Measurements from ENCODE around the gene WDR45. TPM values are rescaled to one million over a fixed set of nuclear protein-coding genes. Genes with fewer than 3 reads are reported as not detected.

The WDR45 gene
- total RNA-seq, 1 experiment from 2014 or later: 31.5 TPM

GRCh38 chrX:49103637-49104036 lies 23.9 kb upstream of the WDR45 start:
- H4K5ac ChIP-seq (ENCODE audit: insufficient read length, low read depth, low read length): no peak overlapping the region
- no peak overlapping the region for H3T11ph ChIP-seq (ENCODE audit: low read length)
- Mint-ChIP-seq H3K9me3 (peaks cover 56 to 66% of the 10 kb centered on the region in 2 experiments), H3K4me1 (peaks cover 3 to 4% of the 10 kb centered on the region in 2 experiments; a peak in 2 of 4 replicates), H3K36me3 (ENCODE audit: insufficient read depth in 1 of 3, low read depth in 3 of 3) (peaks cover 4 to 10% (median 4%) of the 10 kb centered on the region in 3 experiments; a peak in 6 of 7 replicates), H3K27me3 (ENCODE audit: low read depth) (no peaks in the 10 kb centered on the region; the same call in 1 of the 2 replicates), H3K27ac (no peak overlapping the region), H3K4me3 (no peak overlapping the region)
- no peak overlapping the region for H2BK12ac ChIP-seq (ENCODE audit: insufficient read length, low read depth, low read length)
- no peak overlapping the region for H3K14ac ChIP-seq (ENCODE audit: insufficient read depth, low read length)
- H3K9ac ChIP-seq (ENCODE audit: extremely low read depth, insufficient read length, low read length): no peak overlapping the region
- H2BK15ac ChIP-seq (ENCODE audit: low read depth, low read length): no peak overlapping the region
- H3K27ac ChIP-seq (ENCODE audit: insufficient read length, low read depth, low read length): no peak overlapping the region
- no peak overlapping the region for H3K56ac ChIP-seq (ENCODE audit: insufficient read length, low read depth, low read length)
- no peak overlapping the region for H2AK5ac ChIP-seq (ENCODE audit: insufficient read length, low read length)
- H3K27me3 ChIP-seq (ENCODE audit: insufficient read depth, low read length): no peaks in the 10 kb centered on the region
- H3K23me2 ChIP-seq (ENCODE audit: insufficient read length, low read depth, low read length, poor library complexity, severe bottlenecking): no peaks in the 10 kb centered on the region
- no peaks in the 10 kb centered on the region for H4K20me1 ChIP-seq (ENCODE audit: control insufficient read depth, insufficient read depth, insufficient read length)
- WGBS (ENCODE audit: extremely low coverage, insufficient read length, low lambda C conversion rate): no CpG with 5 or more reads among the region's 3 CpGs
- no peak for TF ChIP-seq CTCF (conservative IDR thresholded peaks at IDR 0.05)
- no peak overlapping the region for H3K4me2 ChIP-seq (ENCODE audit: insufficient read depth, insufficient read length, low read length)
- H3K4ac ChIP-seq (ENCODE audit: low read depth, low read length): no peak overlapping the region
- no peaks in the 10 kb centered on the region for H3K79me1 ChIP-seq (ENCODE audit: insufficient read depth, low read depth, low read length, poor library complexity, severe bottlenecking)
- no peak overlapping the region for H3K18ac ChIP-seq (ENCODE audit: insufficient read length, low read depth, low read length)
- no peak for DNase-seq
- H3K9me3 ChIP-seq (ENCODE audit: control insufficient read depth, low read depth, low read length): no peaks in the 10 kb centered on the region
- H2AFZ ChIP-seq (ENCODE audit: low read length): no peak overlapping the region
- no peaks in the 10 kb centered on the region for H3K79me2 ChIP-seq (ENCODE audit: insufficient read depth, low read length)
- H4K8ac ChIP-seq (replicated peaks; ENCODE audit: insufficient read length, low read depth, low read length): no peak overlapping the region
- no peak overlapping the region for H2BK20ac ChIP-seq (ENCODE audit: low read depth, low read length, poor library complexity, severe bottlenecking)
- no peak overlapping the region for H3K23ac ChIP-seq (ENCODE audit: insufficient read length, low read depth, low read length)
- H3K4me1 ChIP-seq (ENCODE audit: insufficient read depth, low read length): no peaks in the 10 kb centered on the region
- H2BK120ac ChIP-seq (ENCODE audit: low read depth, low read length, poor library complexity, severe bottlenecking): no peak overlapping the region
- H4K91ac ChIP-seq (ENCODE audit: insufficient read length, low read depth, low read length): no peak overlapping the region
- H2BK5ac ChIP-seq (ENCODE audit: insufficient read length, low read length): no peak overlapping the region

Measured in H9 (cell line).